ENCODE measurements around the gene ZNF511.
A peak's percentile ranks its signal among the peaks of the same experiment; 100 is the strongest.

The ZNF511 gene

DNA sequence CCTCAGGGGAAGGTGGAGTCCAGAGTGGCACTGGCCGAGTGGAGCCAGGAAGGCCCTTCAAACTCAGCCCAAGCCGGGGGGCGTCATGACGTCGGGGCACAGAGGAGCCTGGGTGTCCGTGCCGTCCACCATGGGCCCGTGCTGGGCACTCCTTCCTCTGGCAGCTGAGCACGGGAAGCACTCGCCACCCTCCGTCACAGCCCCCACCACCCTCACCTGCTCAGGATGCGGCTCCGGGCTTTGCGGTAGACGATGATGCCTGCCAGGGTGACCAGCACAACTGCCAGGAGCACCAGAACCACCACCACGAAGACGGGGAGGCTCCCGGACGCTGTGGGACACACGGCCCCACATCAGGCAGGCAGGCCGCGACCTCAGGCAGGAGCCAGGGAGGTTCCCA lies 40.2 kb upstream of the ZNF511 start:
- H2BK5ac ChIP-seq (ENCODE audit: low read length), result no peak overlapping the region
- H3K9me3 ChIP-seq (replicated peaks in 1 of 2; ENCODE audit: control insufficient read depth in 2 of 2, insufficient read depth in 1 of 2, low read depth in 1 of 2, low read length in 2 of 2), result no peaks in the 10 kb centered on the region
- peak overlapping the region; percentile 64 for H3K18ac ChIP-seq (ENCODE audit: low read length)
- H2BK120ac ChIP-seq (ENCODE audit: low read depth, low read length), result no peak overlapping the region
- H2BK12ac ChIP-seq (ENCODE audit: low read length), result peak overlapping the region; percentile 41
- no peak overlapping the region for H3K9ac ChIP-seq (ENCODE audit: low read depth, low read length, poor library complexity)
- H3K79me1 ChIP-seq (ENCODE audit: low read depth, low read length), result peaks cover 2% of the 10 kb centered on the region
- no peak overlapping the region for H3K23ac ChIP-seq (ENCODE audit: low read depth, low read length, poor library complexity)
- no peaks in the 10 kb centered on the region for H3K27me3 ChIP-seq (ENCODE audit: control insufficient read depth in 3 of 3, insufficient read depth in 3 of 3, low read depth in 1 of 3, low read length in 3 of 3)
- H4K91ac ChIP-seq (ENCODE audit: low read depth, low read length, poor library complexity), result no peak overlapping the region
- WGBS, 2 donors (ENCODE audit: extremely low coverage in 2 of 2, insufficient read length in 2 of 2, insufficient replicate concordance in 1 of 2), result no CpG with 5 or more reads among the region's 22 CpGs
- peak overlapping the region; percentile 89 for H2BK15ac ChIP-seq (ENCODE audit: low read length)
- peak overlapping the region; percentile 23 for H3K4ac ChIP-seq (ENCODE audit: low read length)
- H3K36me3 ChIP-seq (replicated peaks in 1 of 2; ENCODE audit: control insufficient read depth in 2 of 2, insufficient read depth in 2 of 2, low read length in 2 of 2), result no peaks in the 10 kb centered on the region
- no peak for DNase-seq (ENCODE audit: low spot score)
- H2AFZ ChIP-seq (ENCODE audit: low read length), result no peak overlapping the region
- peak overlapping the region; percentile 94 for H2AK5ac ChIP-seq (ENCODE audit: low read depth, low read length)
- peaks cover 0 to 1% of the 10 kb centered on the region in 2 donors for H3K4me1 ChIP-seq (ENCODE audit: control insufficient read depth in 2 of 2, insufficient read depth in 1 of 2, low read depth in 1 of 2, low read length in 2 of 2)
- no peak overlapping the region for H4K8ac ChIP-seq (ENCODE audit: low read depth, low read length)
- no peak overlapping the region for H3K4me3 ChIP-seq (ENCODE audit: low read length in 2 of 2)
- no peak overlapping the region for H3K27ac ChIP-seq (replicated peaks; ENCODE audit: low read length)
- H3K14ac ChIP-seq (ENCODE audit: low read length), result peak overlapping the region; percentile 38
- no peak overlapping the region for H3K4me2 ChIP-seq (ENCODE audit: insufficient read depth, low read length, poor library complexity, severe bottlenecking)

DNA sequence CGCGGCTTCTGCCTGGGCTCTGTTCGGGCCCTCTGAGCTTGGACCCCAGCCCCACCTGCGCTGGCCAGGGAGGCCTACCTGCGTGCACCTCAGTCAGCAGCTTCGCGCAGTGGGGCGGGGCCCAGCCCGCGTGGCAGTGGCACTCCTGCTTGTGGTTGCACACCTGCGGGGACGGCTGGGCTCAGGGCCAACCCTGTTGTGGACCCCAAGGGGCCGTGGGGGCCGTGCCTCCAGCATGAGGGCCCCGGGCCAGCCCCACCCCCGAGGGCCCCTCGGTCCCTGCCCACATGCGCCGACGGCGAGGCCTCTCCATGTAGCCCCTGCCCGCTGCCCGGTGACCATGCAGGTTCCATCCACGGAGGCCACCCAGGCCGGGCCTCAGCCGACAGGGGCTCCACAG lies 39.3 kb upstream of the ZNF511 start:
- H3K14ac ChIP-seq (ENCODE audit: low read length), result no peak overlapping the region
- H2BK120ac ChIP-seq (ENCODE audit: low read depth, low read length), result no peak overlapping the region
- H4K8ac ChIP-seq (ENCODE audit: low read depth, low read length), result no peak overlapping the region
- WGBS, 2 donors (ENCODE audit: extremely low coverage in 2 of 2, insufficient read length in 2 of 2, insufficient replicate concordance in 1 of 2), result no CpG with 5 or more reads among the region's 26 CpGs
- H2BK5ac ChIP-seq (ENCODE audit: low read length), result no peak overlapping the region
- H4K91ac ChIP-seq (ENCODE audit: low read depth, low read length, poor library complexity), result no peak overlapping the region
- no peak overlapping the region for H3K4ac ChIP-seq (ENCODE audit: low read length)
- H3K79me1 ChIP-seq (ENCODE audit: low read depth, low read length), result peaks cover 2% of the 10 kb centered on the region
- H2BK12ac ChIP-seq (ENCODE audit: low read length), result peak overlapping the region; percentile 22
- H3K4me3 ChIP-seq (ENCODE audit: low read length in 2 of 2), result no peak overlapping the region
- H3K27me3 ChIP-seq (ENCODE audit: control insufficient read depth in 3 of 3, insufficient read depth in 3 of 3, low read depth in 1 of 3, low read length in 3 of 3), result no peaks in the 10 kb centered on the region
- no peaks in the 10 kb centered on the region for H3K4me1 ChIP-seq (ENCODE audit: control insufficient read depth in 2 of 2, insufficient read depth in 1 of 2, low read depth in 1 of 2, low read length in 2 of 2)
- H3K4me2 ChIP-seq (ENCODE audit: insufficient read depth, low read length, poor library complexity, severe bottlenecking), result no peak overlapping the region
- peak overlapping the region; percentile 89 for H2BK15ac ChIP-seq (ENCODE audit: low read length)
- no peak overlapping the region for H3K9ac ChIP-seq (ENCODE audit: low read depth, low read length, poor library complexity)
- no peak overlapping the region for H2AFZ ChIP-seq (ENCODE audit: low read length)
- DNase-seq (ENCODE audit: low spot score), result no peak
- no peaks in the 10 kb centered on the region for H3K9me3 ChIP-seq (replicated peaks in 1 of 2; ENCODE audit: control insufficient read depth in 2 of 2, insufficient read depth in 1 of 2, low read depth in 1 of 2, low read length in 2 of 2)
- H2AK5ac ChIP-seq (ENCODE audit: low read depth, low read length), result peak overlapping the region; percentile 37
- H3K27ac ChIP-seq (replicated peaks; ENCODE audit: low read length), result no peak overlapping the region
- H3K23ac ChIP-seq (ENCODE audit: low read depth, low read length, poor library complexity), result peak overlapping the region; percentile 31
- H3K36me3 ChIP-seq (replicated peaks in 1 of 2; ENCODE audit: control insufficient read depth in 2 of 2, insufficient read depth in 2 of 2, low read length in 2 of 2), result no peaks in the 10 kb centered on the region
- no peak overlapping the region for H3K18ac ChIP-seq (ENCODE audit: low read length)

DNA sequence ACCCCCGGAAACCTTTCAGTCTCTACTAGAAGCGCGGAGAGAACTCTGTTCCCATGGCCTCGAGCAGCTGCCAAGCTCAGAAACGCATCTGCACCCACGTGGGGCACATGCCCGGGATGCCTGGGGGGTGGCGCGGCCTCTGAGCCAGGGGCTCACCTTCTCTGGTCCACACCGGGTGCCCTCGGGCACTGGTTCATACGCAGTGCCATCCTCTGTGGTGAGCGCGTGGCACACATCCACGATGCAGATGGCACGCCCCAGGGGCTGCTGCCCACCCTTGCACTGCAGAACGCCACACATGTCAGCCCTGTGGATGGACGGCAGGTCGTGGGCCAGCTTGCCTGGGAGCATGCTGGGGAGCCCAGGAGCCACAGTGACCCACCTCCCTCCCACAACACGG lies 38.5 kb upstream of the ZNF511 start:
- H3K14ac ChIP-seq (ENCODE audit: low read length), result peak overlapping the region; percentile 82

DNA sequence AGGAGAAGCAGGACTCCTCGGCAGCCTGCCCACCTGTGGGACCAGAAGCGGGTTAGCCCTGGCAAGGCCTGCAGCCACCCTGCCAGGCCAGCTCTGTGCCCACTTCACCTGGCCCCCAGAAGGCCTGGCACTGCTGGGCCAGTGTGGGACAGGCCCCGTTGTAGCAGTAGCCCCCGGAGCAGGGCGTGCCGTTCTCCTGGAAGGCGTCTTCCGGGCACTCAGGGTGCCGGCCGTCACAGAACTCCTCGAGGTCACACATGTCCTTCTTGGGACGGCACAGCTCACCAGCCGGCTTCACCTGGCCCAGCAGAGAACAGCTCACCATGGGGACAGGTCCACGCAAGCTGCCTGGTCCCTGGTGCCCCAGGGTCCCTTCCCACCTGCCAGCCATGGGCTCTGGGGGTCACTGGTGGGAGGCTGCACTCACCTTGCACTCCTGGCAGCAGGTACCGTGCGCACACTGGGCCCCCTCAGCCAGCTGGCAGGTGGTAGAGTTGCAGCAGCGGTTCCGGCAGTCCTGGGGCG lies 37.9 kb upstream of the ZNF511 start:
- DNase-seq (ENCODE audit: low spot score), result no peak
- peaks cover 2 to 11% of the 10 kb centered on the region in 2 donors for H3K4me1 ChIP-seq (ENCODE audit: control insufficient read depth in 2 of 2, insufficient read depth in 1 of 2, low read depth in 1 of 2, low read length in 2 of 2)
- peaks cover 0 to 3% (median 0%) of the 10 kb centered on the region in 3 experiments for H3K27me3 ChIP-seq (ENCODE audit: control insufficient read depth in 3 of 3, insufficient read depth in 3 of 3, low read depth in 1 of 3, low read length in 3 of 3)
- no peaks in the 10 kb centered on the region for H3K9me3 ChIP-seq (replicated peaks in 1 of 2; ENCODE audit: control insufficient read depth in 2 of 2, insufficient read depth in 1 of 2, low read depth in 1 of 2, low read length in 2 of 2)
- no CpG with 5 or more reads among the region's 19 CpGs for WGBS, 2 donors (ENCODE audit: extremely low coverage in 2 of 2, insufficient read length in 2 of 2, insufficient replicate concordance in 1 of 2)
- H3K27ac ChIP-seq (replicated peaks; ENCODE audit: low read length), result no peak overlapping the region
- H2BK15ac ChIP-seq (ENCODE audit: low read length), result no peak overlapping the region
- H3K14ac ChIP-seq (ENCODE audit: low read length), result peak overlapping the region; percentile 21
- no peak overlapping the region for H2AFZ ChIP-seq (ENCODE audit: low read length)
- H3K36me3 ChIP-seq (replicated peaks in 1 of 2; ENCODE audit: control insufficient read depth in 2 of 2, insufficient read depth in 2 of 2, low read length in 2 of 2), result no peaks in the 10 kb centered on the region
- H2BK5ac ChIP-seq (ENCODE audit: low read length), result no peak overlapping the region
- H3K9ac ChIP-seq (ENCODE audit: low read depth, low read length, poor library complexity), result peak overlapping the region; percentile 4
- H2BK120ac ChIP-seq (ENCODE audit: low read depth, low read length), result no peak overlapping the region
- no peak overlapping the region for H2AK5ac ChIP-seq (ENCODE audit: low read depth, low read length)
- H3K4ac ChIP-seq (ENCODE audit: low read length), result peak overlapping the region; percentile 53
- no peak overlapping the region for H4K91ac ChIP-seq (ENCODE audit: low read depth, low read length, poor library complexity)
- no peak overlapping the region for H3K4me2 ChIP-seq (ENCODE audit: insufficient read depth, low read length, poor library complexity, severe bottlenecking)
- H3K18ac ChIP-seq (ENCODE audit: low read length), result no peak overlapping the region
- peaks cover 2% of the 10 kb centered on the region for H3K79me1 ChIP-seq (ENCODE audit: low read depth, low read length)
- H3K4me3 ChIP-seq (ENCODE audit: low read length in 2 of 2), result peak overlapping the region in 1 of 2 donors; percentile 35
- H4K8ac ChIP-seq (ENCODE audit: low read depth, low read length), result no peak overlapping the region
- peak overlapping the region; percentile 73 for H3K23ac ChIP-seq (ENCODE audit: low read depth, low read length, poor library complexity)
- peak overlapping the region; percentile 75 for H2BK12ac ChIP-seq (ENCODE audit: low read length)

More for the DNA sequence above, 38.5 kb upstream of the ZNF511 start:
- H3K27ac ChIP-seq (replicated peaks; ENCODE audit: low read length), result no peak overlapping the region
- H3K9ac ChIP-seq (ENCODE audit: low read depth, low read length, poor library complexity), result no peak overlapping the region
- no CpG with 5 or more reads among the region's 20 CpGs for WGBS, 2 donors (ENCODE audit: extremely low coverage in 2 of 2, insufficient read length in 2 of 2, insufficient replicate concordance in 1 of 2)
- H3K27me3 ChIP-seq (ENCODE audit: control insufficient read depth in 3 of 3, insufficient read depth in 3 of 3, low read depth in 1 of 3, low read length in 3 of 3), result no peaks in the 10 kb centered on the region
- H4K91ac ChIP-seq (ENCODE audit: low read depth, low read length, poor library complexity), result no peak overlapping the region
- H3K9me3 ChIP-seq (replicated peaks in 1 of 2; ENCODE audit: control insufficient read depth in 2 of 2, insufficient read depth in 1 of 2, low read depth in 1 of 2, low read length in 2 of 2), result no peaks in the 10 kb centered on the region
- no peak overlapping the region for H3K4me2 ChIP-seq (ENCODE audit: insufficient read depth, low read length, poor library complexity, severe bottlenecking)
- H2AK5ac ChIP-seq (ENCODE audit: low read depth, low read length), result no peak overlapping the region
- peaks cover 2% of the 10 kb centered on the region for H3K79me1 ChIP-seq (ENCODE audit: low read depth, low read length)
- no peak overlapping the region for H3K18ac ChIP-seq (ENCODE audit: low read length)
- no peak overlapping the region for H4K8ac ChIP-seq (ENCODE audit: low read depth, low read length)
- no peaks in the 10 kb centered on the region for H3K36me3 ChIP-seq (replicated peaks in 1 of 2; ENCODE audit: control insufficient read depth in 2 of 2, insufficient read depth in 2 of 2, low read length in 2 of 2)
- peak overlapping the region; percentile 1 for H2BK15ac ChIP-seq (ENCODE audit: low read length)
- peak overlapping the region; percentile 80 for H3K23ac ChIP-seq (ENCODE audit: low read depth, low read length, poor library complexity)
- H2BK5ac ChIP-seq (ENCODE audit: low read length), result no peak overlapping the region
- no peak overlapping the region for H2AFZ ChIP-seq (ENCODE audit: low read length)
- no peak overlapping the region for H3K4me3 ChIP-seq (ENCODE audit: low read length in 2 of 2)
- H3K4me1 ChIP-seq (ENCODE audit: control insufficient read depth in 2 of 2, insufficient read depth in 1 of 2, low read depth in 1 of 2, low read length in 2 of 2), result peaks cover 0 to 5% of the 10 kb centered on the region in 2 donors
- H3K4ac ChIP-seq (ENCODE audit: low read length), result no peak overlapping the region
- no peak for DNase-seq (ENCODE audit: low spot score)
- H2BK12ac ChIP-seq (ENCODE audit: low read length), result no peak overlapping the region
- H2BK120ac ChIP-seq (ENCODE audit: low read depth, low read length), result no peak overlapping the region

Measured in neuronal stem cell (in vitro differentiated cells).